GM12878 (cell line): Measurements from ENCODE around the gene SCGB1C2. TPM values are rescaled to one million over a fixed set of nuclear protein-coding genes. Genes with fewer than 3 reads are reported as not detected.

Source experiments
- ATAC-seq: fragments of 200-7000 bp; cut with Tn5 transposase; 3 replicates; pipeline ENCODE4 v1.9.1; 2020; ENCODE audit warnings: mild to moderate bottlenecking, moderate library complexity
- BruUV-seq: library from RNA; stranded (reverse); fragments of 400-500 nt; replicated peaks from 2 replicates; lab custom pipeline; 2021; lab: Mats Ljungman, UMichigan
- CTCF ChIA-PET: fragments of 300-600 bp; sonication (Branson Sonifier 250); formaldehyde crosslinking; extraction: SDS; loops from one replicate; lab custom pipeline; 2021; ENCODE audit warnings: inconsistent platforms; lab: Yijun Ruan, JAX
- POLR2A ChIA-PET: fragments of 350-600 bp; formaldehyde crosslinking; extraction: SDS; loops from one replicate; lab custom pipeline; 2021; ENCODE audit warnings: inconsistent platforms; lab: Charles Lee
- RAD21 ChIA-PET: fragments of 300-600 bp; sonication (Branson Sonifier 250); formaldehyde crosslinking; loops from one replicate; lab custom pipeline; 2023; ENCODE audit warnings: antibody characterized with exemption; ENCODE audit not compliant: unreplicated experiment; lab: Charles Lee
- SMC1A ChIA-PET: fragments of 300-600 bp; sonication (Branson Sonifier 250); formaldehyde crosslinking; loops from one replicate; lab custom pipeline; 2023; ENCODE audit not compliant: unreplicated experiment, uncharacterized antibody; lab: Charles Lee
- DNase-seq: peaks from one replicate; pipeline ENCODE4 v3.0.0-alpha.2; 2011; ENCODE audit warnings: low read depth, low spot score
- FAIRE-seq: peaks from 3 replicates; lab custom pipeline; 2011; peaks lifted over from hg19 to GRCh38; lab: Jason Lieb, UNC
- H2AFZ ChIP-seq: 2 replicates; pipeline ENCODE4 v1.6.0; 2011; ENCODE audit warnings: low read depth, low read length, control low read depth; ENCODE audit not compliant: control insufficient read depth
- H3K27ac ChIP-seq: 2 replicates; pipeline ENCODE4 v1.5.1; 2011; ENCODE audit warnings: control low read depth; ENCODE audit not compliant: control insufficient read depth, insufficient read depth
- H3K27me3 ChIP-seq, 2 experiments: replicated peaks in 1 of 2; 2 replicates each; pipeline versions ENCODE4 v1.6.0 to v1.6.1; 2011; ENCODE audit warnings: low read length in 1 of 2; ENCODE audit not compliant: control insufficient read depth in 2 of 2, insufficient read depth in 2 of 2
- H3K36me3 ChIP-seq, 2 experiments: 2 replicates each; pipeline ENCODE4 v1.5.1; 2011; ENCODE audit warnings: low read length in 1 of 2; ENCODE audit not compliant: control insufficient read depth in 2 of 2, insufficient read depth in 2 of 2
- H3K4me1 ChIP-seq: 2 replicates; pipeline ENCODE4 v1.6.1; 2011; ENCODE audit warnings: mild to moderate bottlenecking, low read length, moderate library complexity, mixed read lengths; ENCODE audit not compliant: control insufficient read depth, insufficient read depth
- H3K4me2 ChIP-seq: 2 replicates; pipeline ENCODE4 v1.6.0; 2011; ENCODE audit warnings: control low read depth; ENCODE audit not compliant: control insufficient read depth, insufficient read depth
- H3K4me3 ChIP-seq: fragments of 200-600 bp; sonication (generic); 2 replicates; pipeline ENCODE4 v1.5.1; 2016
- H3K79me2 ChIP-seq: 2 replicates; pipeline ENCODE4 v1.6.0; 2011; ENCODE audit warnings: low read length; ENCODE audit not compliant: control insufficient read depth, insufficient read depth
- H3K9ac ChIP-seq: 2 replicates; pipeline ENCODE4 v1.8.0; 2011; ENCODE audit warnings: low read length, control low read depth, mixed read lengths; ENCODE audit not compliant: control insufficient read depth, insufficient read depth
- H3K9me3 ChIP-seq: replicated peaks from 3 replicates; pipeline ENCODE4 v1.5.1; 2011; ENCODE audit warnings: mild to moderate bottlenecking, low read length; ENCODE audit not compliant: control insufficient read depth, insufficient read depth
- H4K20me1 ChIP-seq: 2 replicates; pipeline ENCODE4 v1.6.0; 2011; ENCODE audit not compliant: control insufficient read depth, insufficient read depth
- CHD2 ChIP-seq: IDR thresholded peaks from 2 replicates; pipeline ENCODE4 v1.6.1; 2011; ENCODE audit warnings: low read depth, low read length, improper control_type of control experiment, borderline replicate concordance
- FOXK2 ChIP-seq: fragments of 450-650 bp; IDR thresholded peaks from 2 replicates; pipeline ENCODE4 v1.6.1; 2017; ENCODE audit warnings: mild to moderate bottlenecking, moderate library complexity
- FOXM1 ChIP-seq: IDR thresholded peaks from 2 replicates; pipeline ENCODE4 v1.6.1; 2012; ENCODE audit warnings: low read depth, mild to moderate bottlenecking, inconsistent platforms, low read length, moderate library complexity
- IRF4 ChIP-seq: IDR thresholded peaks from 2 replicates; pipeline ENCODE4 v1.6.1; 2011; ENCODE audit warnings: low read depth, low read length
- NFIC ChIP-seq: IDR thresholded peaks from 2 replicates; pipeline ENCODE4 v1.6.1; 2012; ENCODE audit warnings: low read depth, mild to moderate bottlenecking, inconsistent platforms, low read length, moderate library complexity
- RBBP5 ChIP-seq: fragments of 200-600 bp; sonication (generic); conservative IDR thresholded peaks from 2 replicates; pipeline ENCODE4 v1.6.1; 2016
- SIX5 ChIP-seq: IDR thresholded peaks from 2 replicates; pipeline ENCODE4 v1.6.1; 2011; ENCODE audit warnings: mild to moderate bottlenecking, low read depth, low read length, moderate library complexity; ENCODE audit not compliant: severe bottlenecking
- TAF1 ChIP-seq: IDR thresholded peaks from 2 replicates; pipeline ENCODE4 v1.6.1; 2011; ENCODE audit warnings: mild to moderate bottlenecking, low read depth, low read length, borderline replicate concordance
- TBL1XR1 ChIP-seq: IDR thresholded peaks from 2 replicates; pipeline ENCODE4 v1.6.1; 2012; ENCODE audit warnings: low read depth, low read length, improper control_type of control experiment
- WGBS: methylation state at CpG from one replicate; pipeline ENCODE4 v1.1.6; 2016; ENCODE audit warnings: low lambda C conversion rate; ENCODE audit not compliant: insufficient replicate concordance, insufficient coverage; ENCODE audit errors: missing lambda C conversion rate; 5-methylcytosine and 5-hydroxymethylcytosine counted together
- in situ Hi-C: fragments of 300-500 bp; cut with MboI; formaldehyde crosslinking; loops from 9 replicates; pipeline ENCODE4 v1.14.3; 2018; ENCODE audit warnings: mixed read lengths
- intact Hi-C: fragments of 100-400 bp; cut with micrococcal nuclease; formaldehyde crosslinking; loops from one replicate; pipeline ENCODE4 v1.14.2; 2022; ENCODE audit not compliant: unreplicated experiment
- polyA plus RNA-seq, 11 experiments: library from polyadenylated mRNA; depleted of rRNA in 4 of 11; unstranded in 6 of 11; stranded (reverse) in 5 of 11; fragments of >200 nt; fragmentation: Nextera tagmentation in 4 of 11; fragmentation: Illumina TruSeq in 1 of 11; extraction: Ambion mirVana in 4 of 11; extraction: Trizol in 1 of 11; gene quantifications; 1 replicate in 1 of 11; 2 replicates in 10 of 11; pipeline versions ENCODE4 v1.2.1 to v1.2.3, GENCODE V29; 2011 to 2016; ENCODE audit warnings: inconsistent platforms in 2 of 11, missing spikeins in 2 of 11, low read depth in 1 of 11
- total RNA-seq, 4 experiments: library from RNA; depleted of rRNA in 3 of 4; stranded (reverse); fragments of >200 nt in 3 of 4; fragmentation: Illumina TruSeq in 1 of 4; extraction: Trizol in 1 of 4; gene quantifications; 2 replicates each; pipeline versions ENCODE4 v1.2.1 to v1.2.3, GENCODE V29; 2013 to 2021
- TF ChIP-seq, protein P1 (sequence below): fragments of 450-650 bp; IDR thresholded peaks from 2 replicates; pipeline ENCODE4 v1.6.1; 2017; ENCODE audit warnings: mild to moderate bottlenecking, moderate library complexity
- TF ChIP-seq, protein P2 (sequence below): fragments of 450-650 bp; IDR thresholded peaks from 2 replicates; pipeline ENCODE4 v1.6.1; 2016; ENCODE audit warnings: mild to moderate bottlenecking
- TF ChIP-seq, protein P3 (sequence below), 3 experiments: IDR thresholded peaks in 2 of 3; conservative IDR thresholded peaks in 1 of 3; 2 replicates each; pipeline ENCODE4 v1.5.1; 2011; ENCODE audit warnings: low read depth in 3 of 3, low read length in 3 of 3, mild to moderate bottlenecking in 3 of 3, control low read depth in 2 of 3, moderate library complexity in 2 of 3, inconsistent platforms in 1 of 3, mixed read lengths in 1 of 3; ENCODE audit not compliant: control insufficient read depth in 2 of 3, insufficient read depth in 1 of 3; ENCODE audit errors: extremely low read depth in 1 of 3
- TF ChIP-seq, protein P4 (sequence below): IDR thresholded peaks from 2 replicates; pipeline ENCODE4 v1.6.1; 2012; ENCODE audit warnings: low read depth, low read length, improper control_type of control experiment
- TF ChIP-seq, protein P5 (sequence below): IDR thresholded peaks from 2 replicates; pipeline ENCODE4 v1.6.1; 2012; ENCODE audit warnings: low read depth, low read length, improper control_type of control experiment

Gene SCGB1C2
- total and polyA plus RNA-seq, 10 of the 15 experiments (the other 5 are each of a cell fraction or from before 2014, with no cell fraction given) = not detected

DNA sequence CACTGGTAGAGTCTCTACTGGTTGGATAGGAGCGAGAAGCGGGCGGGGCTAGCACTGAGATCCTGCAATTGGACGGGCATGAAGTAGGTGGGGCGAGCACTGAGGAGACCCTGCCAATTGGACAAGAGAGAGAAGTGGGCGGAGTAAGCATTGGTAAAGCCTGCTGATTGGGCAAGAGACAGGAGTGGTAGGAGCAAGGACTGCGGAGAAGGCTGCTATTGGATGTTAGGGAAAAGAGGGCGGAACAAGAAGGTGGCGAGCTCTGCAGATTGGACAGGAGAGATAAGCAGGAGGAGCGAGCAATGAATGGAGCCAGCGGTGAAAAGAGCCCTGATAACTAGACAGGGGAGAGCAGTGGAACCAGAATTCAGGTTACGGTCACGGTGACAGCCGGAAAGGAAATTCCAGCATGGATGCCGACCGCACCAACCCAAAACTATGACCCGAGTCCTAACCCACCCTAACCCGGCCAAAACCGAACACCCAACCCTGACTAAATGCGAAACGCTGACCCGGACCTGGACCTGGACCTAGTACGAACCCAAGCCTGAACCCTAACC is 4.8 kb downstream of the SCGB1C2 start:
- H3K4me2 ChIP-seq = no peak overlapping the region
- H4K20me1 ChIP-seq = no peaks in the 10 kb centered on the region
- POLR2A ChIA-PET = no interaction called here
- no peaks in the 10 kb centered on the region for H3K36me3 ChIP-seq
- in situ Hi-C loops (loop anchor here (5.0 kb wide), 1 partner anchor 250 kb away; no protein-coding TSS in a partner anchor), intact Hi-C loops (loop anchor here (5.0 kb wide), 1 partner anchor 165 kb away; no protein-coding TSS in a partner anchor)
- DNase-seq (no peak), ATAC-seq (no peak), FAIRE-seq (no peak)
- BruUV-seq = no TSS peak
- 82% methylated on average over 23 of the region's 23 CpGs for WGBS
- H3K79me2 ChIP-seq = no peaks in the 10 kb centered on the region
- H3K27me3 ChIP-seq = no peaks in the 10 kb centered on the region
- no peak overlapping the region for H3K4me3 ChIP-seq
- no peaks in the 10 kb centered on the region for H3K4me1 ChIP-seq
- CTCF ChIA-PET = no interaction called here
- no peak overlapping the region for H3K9ac ChIP-seq
- SMC1A ChIA-PET = no interaction called here
- RAD21 ChIA-PET = no interaction called here
- no peak overlapping the region for H2AFZ ChIP-seq
- no peaks in the 10 kb centered on the region for H3K9me3 ChIP-seq
- no peak overlapping the region for H3K27ac ChIP-seq
- TF ChIP-seq IRF4 (no peak), TBL1XR1 (no peak), TAF1 (no peak), CHD2 (no peak), FOXM1 (no peak), FOXK2 (no peak), SIX5 (no peak), NFIC (no peak), RBBP5 (no peak)
- TF ChIP-seq, protein P1, sequence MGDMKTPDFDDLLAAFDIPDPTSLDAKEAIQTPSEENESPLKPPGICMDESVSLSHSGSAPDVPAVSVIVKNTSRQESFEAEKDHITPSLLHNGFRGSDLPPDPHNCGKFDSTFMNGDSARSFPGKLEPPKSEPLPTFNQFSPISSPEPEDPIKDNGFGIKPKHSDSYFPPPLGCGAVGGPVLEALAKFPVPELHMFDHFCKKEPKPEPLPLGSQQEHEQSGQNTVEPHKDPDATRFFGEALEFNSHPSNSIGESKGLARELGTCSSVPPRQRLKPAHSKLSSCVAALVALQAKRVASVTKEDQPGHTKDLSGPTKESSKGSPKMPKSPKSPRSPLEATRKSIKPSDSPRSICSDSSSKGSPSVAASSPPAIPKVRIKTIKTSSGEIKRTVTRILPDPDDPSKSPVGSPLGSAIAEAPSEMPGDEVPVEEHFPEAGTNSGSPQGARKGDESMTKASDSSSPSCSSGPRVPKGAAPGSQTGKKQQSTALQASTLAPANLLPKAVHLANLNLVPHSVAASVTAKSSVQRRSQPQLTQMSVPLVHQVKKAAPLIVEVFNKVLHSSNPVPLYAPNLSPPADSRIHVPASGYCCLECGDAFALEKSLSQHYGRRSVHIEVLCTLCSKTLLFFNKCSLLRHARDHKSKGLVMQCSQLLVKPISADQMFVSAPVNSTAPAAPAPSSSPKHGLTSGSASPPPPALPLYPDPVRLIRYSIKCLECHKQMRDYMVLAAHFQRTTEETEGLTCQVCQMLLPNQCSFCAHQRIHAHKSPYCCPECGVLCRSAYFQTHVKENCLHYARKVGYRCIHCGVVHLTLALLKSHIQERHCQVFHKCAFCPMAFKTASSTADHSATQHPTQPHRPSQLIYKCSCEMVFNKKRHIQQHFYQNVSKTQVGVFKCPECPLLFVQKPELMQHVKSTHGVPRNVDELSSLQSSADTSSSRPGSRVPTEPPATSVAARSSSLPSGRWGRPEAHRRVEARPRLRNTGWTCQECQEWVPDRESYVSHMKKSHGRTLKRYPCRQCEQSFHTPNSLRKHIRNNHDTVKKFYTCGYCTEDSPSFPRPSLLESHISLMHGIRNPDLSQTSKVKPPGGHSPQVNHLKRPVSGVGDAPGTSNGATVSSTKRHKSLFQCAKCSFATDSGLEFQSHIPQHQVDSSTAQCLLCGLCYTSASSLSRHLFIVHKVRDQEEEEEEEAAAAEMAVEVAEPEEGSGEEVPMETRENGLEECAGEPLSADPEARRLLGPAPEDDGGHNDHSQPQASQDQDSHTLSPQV = no peak
- TF ChIP-seq, protein P2, sequence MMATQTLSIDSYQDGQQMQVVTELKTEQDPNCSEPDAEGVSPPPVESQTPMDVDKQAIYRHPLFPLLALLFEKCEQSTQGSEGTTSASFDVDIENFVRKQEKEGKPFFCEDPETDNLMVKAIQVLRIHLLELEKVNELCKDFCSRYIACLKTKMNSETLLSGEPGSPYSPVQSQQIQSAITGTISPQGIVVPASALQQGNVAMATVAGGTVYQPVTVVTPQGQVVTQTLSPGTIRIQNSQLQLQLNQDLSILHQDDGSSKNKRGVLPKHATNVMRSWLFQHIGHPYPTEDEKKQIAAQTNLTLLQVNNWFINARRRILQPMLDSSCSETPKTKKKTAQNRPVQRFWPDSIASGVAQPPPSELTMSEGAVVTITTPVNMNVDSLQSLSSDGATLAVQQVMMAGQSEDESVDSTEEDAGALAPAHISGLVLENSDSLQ = no peak
- TF ChIP-seq, protein P3, sequence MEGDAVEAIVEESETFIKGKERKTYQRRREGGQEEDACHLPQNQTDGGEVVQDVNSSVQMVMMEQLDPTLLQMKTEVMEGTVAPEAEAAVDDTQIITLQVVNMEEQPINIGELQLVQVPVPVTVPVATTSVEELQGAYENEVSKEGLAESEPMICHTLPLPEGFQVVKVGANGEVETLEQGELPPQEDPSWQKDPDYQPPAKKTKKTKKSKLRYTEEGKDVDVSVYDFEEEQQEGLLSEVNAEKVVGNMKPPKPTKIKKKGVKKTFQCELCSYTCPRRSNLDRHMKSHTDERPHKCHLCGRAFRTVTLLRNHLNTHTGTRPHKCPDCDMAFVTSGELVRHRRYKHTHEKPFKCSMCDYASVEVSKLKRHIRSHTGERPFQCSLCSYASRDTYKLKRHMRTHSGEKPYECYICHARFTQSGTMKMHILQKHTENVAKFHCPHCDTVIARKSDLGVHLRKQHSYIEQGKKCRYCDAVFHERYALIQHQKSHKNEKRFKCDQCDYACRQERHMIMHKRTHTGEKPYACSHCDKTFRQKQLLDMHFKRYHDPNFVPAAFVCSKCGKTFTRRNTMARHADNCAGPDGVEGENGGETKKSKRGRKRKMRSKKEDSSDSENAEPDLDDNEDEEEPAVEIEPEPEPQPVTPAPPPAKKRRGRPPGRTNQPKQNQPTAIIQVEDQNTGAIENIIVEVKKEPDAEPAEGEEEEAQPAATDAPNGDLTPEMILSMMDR (IDR thresholded peaks at IDR 0.05 in 2 of 3, conservative IDR thresholded peaks at IDR 0.05 in 1 of 3; ENCODE audit: control insufficient read depth in 2 of 3, extremely low read depth in 1 of 3, insufficient read depth in 1 of 3, low read depth in 3 of 3, low read length in 3 of 3) = no peak
- TF ChIP-seq, protein P4, sequence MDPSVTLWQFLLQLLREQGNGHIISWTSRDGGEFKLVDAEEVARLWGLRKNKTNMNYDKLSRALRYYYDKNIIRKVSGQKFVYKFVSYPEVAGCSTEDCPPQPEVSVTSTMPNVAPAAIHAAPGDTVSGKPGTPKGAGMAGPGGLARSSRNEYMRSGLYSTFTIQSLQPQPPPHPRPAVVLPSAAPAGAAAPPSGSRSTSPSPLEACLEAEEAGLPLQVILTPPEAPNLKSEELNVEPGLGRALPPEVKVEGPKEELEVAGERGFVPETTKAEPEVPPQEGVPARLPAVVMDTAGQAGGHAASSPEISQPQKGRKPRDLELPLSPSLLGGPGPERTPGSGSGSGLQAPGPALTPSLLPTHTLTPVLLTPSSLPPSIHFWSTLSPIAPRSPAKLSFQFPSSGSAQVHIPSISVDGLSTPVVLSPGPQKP = no peak
- TF ChIP-seq, protein P5, sequence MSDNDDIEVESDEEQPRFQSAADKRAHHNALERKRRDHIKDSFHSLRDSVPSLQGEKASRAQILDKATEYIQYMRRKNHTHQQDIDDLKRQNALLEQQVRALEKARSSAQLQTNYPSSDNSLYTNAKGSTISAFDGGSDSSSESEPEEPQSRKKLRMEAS = no peak
